HL-60 (cell line): ENCODE measurements around the gene ZNF598.

Experiments used
- DNase-seq, 2 experiments: peaks; one replicate each; pipeline ENCODE4 v3.0.0-alpha.2; 2010 to 2020; ENCODE audit warnings: low read depth in 1 of 2, low spot score in 1 of 2
- H3K27ac ChIP-seq: fragments of 250-450 bp; sonication (Bioruptor Pico); replicated peaks from 2 replicates; pipeline ENCODE4 v1.5.1; 2020; ENCODE audit warnings: mild to moderate bottlenecking, moderate library complexity
- H3K27me3 ChIP-seq: fragments of 250-450 bp; sonication (Bioruptor Pico); 2 replicates; pipeline ENCODE4 v1.5.1; 2021; ENCODE audit warnings: mild to moderate bottlenecking, moderate library complexity; ENCODE audit not compliant: insufficient read depth, poor library complexity, severe bottlenecking
- H3K4me3 ChIP-seq: replicated peaks from 2 replicates; pipeline ENCODE4 v1.5.1; 2011; ENCODE audit warnings: mild to moderate bottlenecking, control low read depth, low read length; ENCODE audit not compliant: insufficient read depth
- CTCF ChIP-seq: IDR thresholded peaks from one replicate; pipeline ENCODE4 v1.5.1; 2011; ENCODE audit warnings: low read length, control low read depth, inconsistent platforms; ENCODE audit not compliant: insufficient read depth
- GABPA ChIP-seq: IDR thresholded peaks from 2 replicates; pipeline ENCODE4 v1.6.1; 2012; ENCODE audit warnings: low read depth
- POLR2AphosphoS5 ChIP-seq: IDR thresholded peaks from 2 replicates; pipeline ENCODE4 v1.6.1; 2012; ENCODE audit warnings: low read depth
- REST ChIP-seq: IDR thresholded peaks from 2 replicates; pipeline ENCODE4 v1.6.1; 2012; ENCODE audit warnings: low read depth; ENCODE audit not compliant: insufficient replicate concordance
- SPI1 ChIP-seq: IDR thresholded peaks from 2 replicates; pipeline ENCODE4 v1.6.1; 2012; ENCODE audit warnings: low read depth, mild to moderate bottlenecking, borderline replicate concordance

Gene ZNF598

GRCh38 chr16:2046893-2047329 lies 37.3 kb upstream of the ZNF598 start:
- TF ChIP-seq SPI1, result no peak
- TF ChIP-seq CTCF, result no peak
- no peak for TF ChIP-seq GABPA
- TF ChIP-seq REST, result no peak
- no peak for TF ChIP-seq POLR2AphosphoS5
- DNase-seq, result no peak
- Histone ChIP-seq H3K27ac (peak overlapping the region; percentile 46), H3K4me3 (peak overlapping the region; percentile 77), H3K27me3 (no peaks in the 10 kb centered on the region)

DNA sequence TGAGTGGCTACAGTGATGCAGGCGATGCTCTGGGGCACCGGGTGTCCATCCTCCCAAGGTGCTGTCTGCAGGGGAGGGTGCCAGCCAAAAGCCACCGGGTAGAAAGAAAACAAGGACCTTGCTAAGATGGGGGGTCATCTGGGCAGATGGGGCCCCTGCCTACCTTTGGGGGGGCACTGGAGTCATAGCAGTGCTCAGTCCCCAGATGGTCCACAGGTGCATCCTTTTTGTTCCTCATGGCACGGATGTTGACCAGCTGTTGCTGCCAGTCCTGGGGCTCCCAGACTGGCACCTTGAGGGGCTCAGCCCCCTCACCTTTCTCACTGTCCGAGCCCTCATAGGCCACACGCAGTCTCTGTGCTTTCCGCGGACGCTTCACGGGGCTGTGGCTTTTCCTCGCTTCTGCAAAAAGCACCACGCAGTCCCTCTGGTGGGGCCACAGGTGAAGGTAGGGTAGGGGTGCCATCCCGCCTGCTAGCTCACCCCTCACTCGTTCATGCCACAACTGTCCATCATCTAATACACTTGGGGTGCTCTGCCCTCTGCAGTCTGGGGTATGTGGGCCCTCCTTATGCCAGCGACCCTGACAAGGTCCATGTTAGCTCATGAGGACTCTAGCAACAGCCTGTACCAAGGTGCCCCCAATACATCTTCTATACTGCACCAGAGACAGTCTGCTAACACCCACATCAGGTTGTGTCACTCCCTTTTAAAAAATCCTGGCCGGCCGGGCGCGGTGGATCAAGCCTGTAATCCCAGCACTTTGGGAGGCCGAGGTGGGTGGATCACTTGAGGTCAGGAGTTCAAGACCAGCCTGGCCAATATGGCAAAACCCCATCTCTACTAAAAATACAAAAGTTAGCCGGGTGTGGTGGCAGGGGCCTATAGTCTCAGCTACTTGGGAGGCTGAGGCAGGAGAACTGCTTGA lies 36.6 kb upstream of the ZNF598 start:
- DNase-seq, result no peak
- Histone ChIP-seq H3K4me3 (peak overlapping the region; percentile 77; the same call in 1 of the 2 replicates), H3K27me3 (no peaks in the 10 kb centered on the region), H3K27ac (no peak overlapping the region)
- TF ChIP-seq GABPA (no peak), SPI1 (no peak), CTCF (no peak), POLR2AphosphoS5 (no peak), REST (no peak)

DNA sequence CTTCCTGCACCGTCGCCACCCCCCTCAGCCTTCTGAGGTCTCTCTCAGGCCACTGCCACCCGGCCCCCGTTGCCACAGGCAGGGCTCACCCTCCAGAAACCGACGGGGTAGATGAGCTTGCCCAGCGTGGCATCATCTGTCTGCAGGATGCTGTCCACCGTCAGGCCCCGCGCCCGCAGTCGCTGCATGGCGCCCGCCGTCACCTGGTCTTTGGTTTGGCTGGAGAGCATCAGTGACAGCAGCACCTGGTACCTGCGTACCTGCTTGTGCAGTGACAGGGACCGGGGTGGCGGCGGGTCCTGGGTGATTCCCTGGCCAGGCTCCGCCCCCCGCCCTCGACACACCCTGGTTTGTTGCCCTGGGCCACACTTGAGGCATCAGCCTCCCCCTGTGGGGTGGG lies 34.9 kb upstream of the ZNF598 start:
- Histone ChIP-seq H3K4me3 (no peak overlapping the region), H3K27ac (no peak overlapping the region), H3K27me3 (no peaks in the 10 kb centered on the region)
- TF ChIP-seq POLR2AphosphoS5, result no peak
- no peak for TF ChIP-seq SPI1
- TF ChIP-seq CTCF, result no peak
- no peak for TF ChIP-seq GABPA
- no peak for TF ChIP-seq REST
- no peak for DNase-seq
